ENCODE measurements around the gene OLA1.

- no peak for TF ChIP-seq CTCF (IDR thresholded peaks at IDR 0.05; ENCODE audit: poor library complexity, severe bottlenecking)
- TF ChIP-seq POLR2AphosphoS5 (IDR thresholded peaks at IDR 0.05) = no peak
Measured at GRCh38 chr2:174124181-174124580, 124.2 kb downstream of the OLA1 start.
